ENCODE data around the gene P4HA2.

Gene P4HA2

GRCh38 chr5:132264546-132265335 is 37.1 kb upstream of the P4HA2 start:
- no peak for DNase-seq (ENCODE audit: low read depth in 2 of 2)

GRCh38 chr5:132263548-132264261 is 36.1 kb upstream of the P4HA2 start:
- DNase-seq (ENCODE audit: low read depth in 2 of 2) = peak; percentile 35 to 54

- no peak for DNase-seq (ENCODE audit: low read depth in 2 of 2)
Observed at GRCh38 chr5:132262882-132263547, 35.4 kb upstream of the P4HA2 start.

- DNase-seq (ENCODE audit: low read depth in 2 of 2) = no peak
Observed at GRCh38 chr5:132261881-132262845, 34.5 kb upstream of the P4HA2 start.

- peak; percentile 40 to 64 for DNase-seq (ENCODE audit: low read depth in 2 of 2)
Observed at GRCh38 chr5:132260714-132261551, 33.3 kb upstream of the P4HA2 start.

- DNase-seq (ENCODE audit: low read depth in 2 of 2) = no peak
Observed at GRCh38 chr5:132260051-132260450, 32.4 kb upstream of the P4HA2 start.

GRCh38 chr5:132259069-132259851 is 31.6 kb upstream of the P4HA2 start:
- no peak for DNase-seq (ENCODE audit: low read depth in 2 of 2)

- DNase-seq (ENCODE audit: low read depth in 2 of 2) = no peak
Observed at GRCh38 chr5:132258102-132259068, 30.7 kb upstream of the P4HA2 start.

GRCh38 chr5:132257131-132258101 is 29.8 kb upstream of the P4HA2 start, which contains the start of gene PDLIM4:
PDLIM4 (plus strand) TSS chr5:132257696; CDS start chr5:132257735, 39 bp downstream.
- DNase-seq (ENCODE audit: low read depth in 2 of 2) = no peak

GRCh38 chr5:132256783-132257130 is 29.1 kb upstream of the P4HA2 start:
- no peak for DNase-seq (ENCODE audit: low read depth in 2 of 2)

GRCh38 chr5:132256086-132256782 is 28.6 kb upstream of the P4HA2 start:
- DNase-seq (ENCODE audit: low read depth in 2 of 2) = no peak

- DNase-seq (ENCODE audit: low read depth in 2 of 2) = no peak
Observed at GRCh38 chr5:132254321-132254977, 26.8 kb upstream of the P4HA2 start.

GRCh38 chr5:132253452-132254320 is 26.0 kb upstream of the P4HA2 start:
- DNase-seq (ENCODE audit: low read depth in 2 of 2) = no peak

GRCh38 chr5:132253008-132253441 is 25.4 kb upstream of the P4HA2 start:
- DNase-seq (ENCODE audit: low read depth in 2 of 2) = no peak

- DNase-seq (ENCODE audit: low read depth in 2 of 2) = no peak
Observed at GRCh38 chr5:132251220-132251725, 23.6 kb upstream of the P4HA2 start.
